Gastroesophageal sphincter (tissue), 4 donors: ENCODE results near the gene DCTN2. TPM values are rescaled to one million over a fixed set of nuclear protein-coding genes. Genes with fewer than 3 reads are reported as not detected.

Experiments
- ATAC-seq: fragments of 150-250 bp; one replicate; pipeline ENCODE4 v1.9.1; 2016; ENCODE audit warnings: mild to moderate bottlenecking, moderate library complexity
- H3K27ac ChIP-seq, 4 donors: fragments of 200-600 bp; sonication (generic) in 3 of 4; 1 replicate in 3 of 4; 2 replicates in 1 of 4; pipeline ENCODE4 v1.5.1; 2016 to 2019
- H3K27me3 ChIP-seq: fragments of 200-600 bp; sonication (generic); one replicate; pipeline ENCODE4 v1.5.1; 2019
- H3K36me3 ChIP-seq, 2 donors: fragments of 200-600 bp; sonication (generic); one replicate each; pipeline ENCODE4 v1.5.1; 2019; ENCODE audit warnings: control low read depth in 1 of 2
- H3K4me1 ChIP-seq, 3 donors: fragments of 200-600 bp; sonication (generic); 1 replicate in 2 of 3; 2 replicates in 1 of 3; pipeline ENCODE4 v1.5.1; 2016 to 2019; ENCODE audit warnings: control low read depth in 2 of 3
- H3K4me3 ChIP-seq, 2 donors: fragments of 200-600 bp; sonication (generic); one replicate each; pipeline ENCODE4 v1.5.1; 2019; ENCODE audit warnings: mild to moderate bottlenecking in 1 of 2, moderate library complexity in 1 of 2
- H3K9me3 ChIP-seq, 3 donors: fragments of 200-600 bp; sonication (generic); one replicate each; pipeline ENCODE4 v1.5.1; 2017 to 2019; ENCODE audit warnings: control low read depth in 2 of 3
- EP300 ChIP-seq: sonication (generic); formaldehyde crosslinking; IDR thresholded peaks from one replicate; pipeline ENCODE4 v1.6.1; 2017; ENCODE audit warnings: antibody characterized with exemption, mild to moderate bottlenecking
- POLR2A ChIP-seq, 2 donors: fragments of 450-650 bp; IDR thresholded peaks; one replicate each; pipeline ENCODE4 v1.6.1; 2017; ENCODE audit warnings: antibody characterized with exemption in 2 of 2, mild to moderate bottlenecking in 2 of 2, moderate library complexity in 1 of 2
- POLR2AphosphoS5 ChIP-seq: sonication (generic); formaldehyde crosslinking; IDR thresholded peaks from one replicate; pipeline ENCODE4 v1.6.1; 2017; ENCODE audit warnings: antibody characterized with exemption
- WGBS, 2 donors: methylation state at CpG; one replicate each; pipeline ENCODE4 v1.1.5; 2018; ENCODE audit warnings: low coverage in 1 of 2; 5-methylcytosine and 5-hydroxymethylcytosine counted together
- total RNA-seq, 4 donors: library from RNA; depleted of rRNA; stranded (reverse); fragments of >200 nt; gene quantifications; one replicate each; pipeline ENCODE4 v1.1.0, GENCODE V29; 2016
- TF ChIP-seq, protein P1 (sequence below), 4 experiments: fragments of 200-600 bp in 2 of 4; fragments of 450-650 bp in 2 of 4; sonication (generic) in 1 of 4; IDR thresholded peaks; one replicate each; pipeline ENCODE4 v1.5.1; 2017 to 2019; ENCODE audit warnings: antibody characterized with exemption in 4 of 4, mild to moderate bottlenecking in 2 of 4, moderate library complexity in 2 of 4

Gene DCTN2
- total RNA-seq, 4 donors from 2014 or later = 138 to 204 (median 182) TPM

DNA sequence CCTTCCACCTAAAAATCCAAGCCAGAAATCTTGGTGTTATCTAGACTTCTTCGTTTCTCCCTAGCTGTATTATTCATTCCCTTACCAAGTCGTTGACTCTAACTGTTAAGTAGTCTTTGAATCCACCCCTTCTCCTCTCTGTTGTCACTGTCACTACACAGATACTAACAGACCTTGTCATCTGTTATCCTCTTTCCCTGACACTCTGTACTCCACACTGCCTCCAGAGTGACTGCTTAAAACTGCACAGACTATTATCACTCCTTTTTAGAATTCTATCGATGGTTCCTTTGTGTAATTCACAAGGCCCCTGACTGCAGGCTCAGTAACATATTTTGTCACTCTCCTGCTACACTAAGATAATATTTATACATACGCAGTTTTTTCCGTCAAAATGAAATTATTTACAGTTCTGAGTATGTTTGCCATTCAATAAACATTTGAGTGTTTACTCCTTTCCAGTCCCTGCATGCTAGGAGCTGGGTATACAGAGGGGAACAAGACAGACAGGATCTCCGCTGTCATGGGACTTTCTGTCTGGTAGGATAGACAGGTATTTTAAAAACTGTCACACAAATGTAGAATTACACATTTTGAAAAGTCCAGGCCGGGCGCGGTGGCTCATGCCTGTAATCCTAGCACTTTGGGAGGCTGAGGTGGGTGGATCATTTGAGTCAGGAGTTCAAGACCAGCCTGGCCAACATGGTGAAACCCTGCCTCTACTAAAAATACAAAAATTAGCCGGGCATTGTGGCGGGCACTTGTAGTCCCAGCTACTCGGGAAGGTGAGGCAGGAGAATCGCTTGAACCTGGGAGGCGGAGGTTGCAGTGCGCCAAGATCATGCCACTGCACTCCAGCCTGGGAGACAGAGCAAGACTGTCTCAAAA, 55.4 kb downstream of the DCTN2 start:
- TF ChIP-seq, protein P1, sequence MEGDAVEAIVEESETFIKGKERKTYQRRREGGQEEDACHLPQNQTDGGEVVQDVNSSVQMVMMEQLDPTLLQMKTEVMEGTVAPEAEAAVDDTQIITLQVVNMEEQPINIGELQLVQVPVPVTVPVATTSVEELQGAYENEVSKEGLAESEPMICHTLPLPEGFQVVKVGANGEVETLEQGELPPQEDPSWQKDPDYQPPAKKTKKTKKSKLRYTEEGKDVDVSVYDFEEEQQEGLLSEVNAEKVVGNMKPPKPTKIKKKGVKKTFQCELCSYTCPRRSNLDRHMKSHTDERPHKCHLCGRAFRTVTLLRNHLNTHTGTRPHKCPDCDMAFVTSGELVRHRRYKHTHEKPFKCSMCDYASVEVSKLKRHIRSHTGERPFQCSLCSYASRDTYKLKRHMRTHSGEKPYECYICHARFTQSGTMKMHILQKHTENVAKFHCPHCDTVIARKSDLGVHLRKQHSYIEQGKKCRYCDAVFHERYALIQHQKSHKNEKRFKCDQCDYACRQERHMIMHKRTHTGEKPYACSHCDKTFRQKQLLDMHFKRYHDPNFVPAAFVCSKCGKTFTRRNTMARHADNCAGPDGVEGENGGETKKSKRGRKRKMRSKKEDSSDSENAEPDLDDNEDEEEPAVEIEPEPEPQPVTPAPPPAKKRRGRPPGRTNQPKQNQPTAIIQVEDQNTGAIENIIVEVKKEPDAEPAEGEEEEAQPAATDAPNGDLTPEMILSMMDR (IDR thresholded peaks at IDR 0.05) = no peak
- TF ChIP-seq POLR2AphosphoS5 = no peak
- TF ChIP-seq POLR2A (IDR thresholded peaks at IDR 0.05) = no peak
- no peak for TF ChIP-seq EP300
- Histone ChIP-seq H3K9me3 (no peaks in the 10 kb centered on the region), H3K27ac (no peak overlapping the region), H3K36me3 (peaks cover 0 to 64% of the 10 kb centered on the region in 2 donors), H3K4me3 (no peak overlapping the region), H3K27me3 (no peaks in the 10 kb centered on the region), H3K4me1 (peaks cover 4 to 21% (median 8%) of the 10 kb centered on the region in 3 donors)
- ATAC-seq = no peak
- WGBS, 2 donors = 80 to 90% methylated on average over 7 to 13 of the region's 15 CpGs

- peaks cover 4 to 21% (median 8%) of the 10 kb centered on the region in 3 donors for H3K4me1 ChIP-seq
- ATAC-seq = no peak
- H3K9me3 ChIP-seq = no peaks in the 10 kb centered on the region
- no peak overlapping the region for H3K27ac ChIP-seq
- TF ChIP-seq EP300 (no peak), POLR2AphosphoS5 (no peak), POLR2A (IDR thresholded peaks at IDR 0.05) (no peak)
- TF ChIP-seq, protein P1 (IDR thresholded peaks at IDR 0.05) = no peak
- H3K27me3 ChIP-seq = peaks cover under 1% of the 10 kb centered on the region
- H3K36me3 ChIP-seq = peaks cover 0 to 49% of the 10 kb centered on the region in 2 donors
- 95% methylated on average over 3 of the region's 4 CpGs; no CpG with 5 or more reads in 1 of the 2 donors for whole genome bisulfite sequencing, 2 donors
- no peak overlapping the region for H3K4me3 ChIP-seq
These were observed 56.9 kb downstream of the DCTN2 start for GRCh38 chr12:57490126-57490525.

DNA sequence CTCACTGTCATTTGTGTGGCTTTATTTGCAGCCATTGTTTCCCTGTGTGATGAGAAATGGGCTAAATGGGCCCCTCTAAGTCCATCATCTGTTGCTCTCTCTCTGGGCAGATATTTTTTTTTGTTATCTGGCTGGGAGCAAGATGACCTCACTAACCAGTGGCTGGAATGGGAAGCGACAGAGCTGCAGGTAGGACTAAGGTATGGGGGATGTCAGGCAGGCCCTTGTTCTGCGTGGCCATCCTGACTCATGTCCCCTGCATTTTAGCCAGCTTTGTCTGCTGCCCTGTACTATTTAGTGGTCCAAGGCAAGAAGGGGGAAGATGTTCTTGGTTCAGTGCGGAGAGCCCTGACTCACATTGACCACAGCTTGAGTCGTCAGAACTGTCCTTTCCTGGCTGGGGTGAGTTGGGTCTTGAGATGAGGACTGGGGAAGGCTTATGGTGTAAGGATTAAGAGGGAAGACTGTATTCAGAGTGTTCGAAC, 57.8 kb downstream of the DCTN2 start:
- peak overlapping the region in 1 of 4 donors; percentile 83 for H3K27ac ChIP-seq
- peaks cover 4% of the 10 kb centered on the region for H3K27me3 ChIP-seq
- peaks cover 0 to 45% of the 10 kb centered on the region in 2 donors for H3K36me3 ChIP-seq
- H3K9me3 ChIP-seq = no peaks in the 10 kb centered on the region
- WGBS, 2 donors = 75 to 80% methylated on average over 2 to 3 of the region's 5 CpGs
- H3K4me1 ChIP-seq = peaks cover 4 to 21% (median 8%) of the 10 kb centered on the region in 3 donors
- H3K4me3 ChIP-seq = peak overlapping the region in 1 of 2 donors; percentile 70
- ATAC-seq = no peak
- no peak for TF ChIP-seq POLR2A (IDR thresholded peaks at IDR 0.05)
- TF ChIP-seq, protein P1 (IDR thresholded peaks at IDR 0.05) = no peak

DNA sequence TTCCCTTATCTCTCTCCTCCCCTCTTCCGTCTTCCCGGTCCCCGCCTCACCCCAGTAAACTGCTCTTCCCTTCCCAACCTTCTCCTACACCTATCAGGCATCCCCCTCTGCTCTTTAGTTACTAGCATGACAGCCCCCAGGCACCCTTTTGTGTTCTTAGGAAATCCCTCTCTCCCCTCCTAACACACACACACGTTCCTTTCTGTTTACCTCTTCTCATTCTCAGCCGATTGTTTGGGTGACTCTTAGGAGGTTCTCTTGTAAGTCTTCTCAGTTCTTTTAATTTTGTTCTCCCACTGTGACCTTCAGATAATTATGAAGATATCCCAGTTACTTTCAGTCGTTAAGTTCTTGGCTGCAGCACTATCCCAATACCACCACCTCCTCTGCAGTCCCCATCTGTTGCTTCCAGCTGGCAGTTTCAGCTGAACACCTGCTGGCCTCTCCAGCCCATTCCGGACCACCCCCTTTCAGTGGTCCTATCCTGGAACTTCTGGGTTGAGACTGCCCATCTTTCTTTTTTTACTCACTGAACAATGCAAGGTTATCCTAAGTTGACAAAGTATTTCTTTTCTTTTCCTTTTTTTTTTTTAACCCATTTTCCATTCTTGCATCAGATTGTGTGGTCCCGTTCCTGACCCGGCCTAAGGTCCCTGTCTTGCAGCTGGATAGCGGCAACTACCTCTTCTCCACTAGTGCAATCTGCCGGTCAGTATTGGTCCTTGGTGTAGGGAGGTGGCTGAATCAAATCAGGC, 58.4 kb downstream of the DCTN2 start:
- TF ChIP-seq POLR2AphosphoS5 (no peak), EP300 (no peak), POLR2A (IDR thresholded peaks at IDR 0.05) (no peak)
- TF ChIP-seq, protein P1 (IDR thresholded peaks at IDR 0.05) = no peak
- H3K4me1 ChIP-seq = peaks cover 4 to 21% (median 8%) of the 10 kb centered on the region in 3 donors
- peaks cover 0 to 40% of the 10 kb centered on the region in 2 donors for H3K36me3 ChIP-seq
- WGBS, 2 donors = 22 to 30% methylated on average over 10 of the region's 11 CpGs
- H3K27ac ChIP-seq = peak overlapping the region; percentile 47 to 88 (median 84)
- peaks cover 4% of the 10 kb centered on the region for H3K27me3 ChIP-seq
- no peaks in the 10 kb centered on the region for H3K9me3 ChIP-seq
- ATAC-seq = no peak
- H3K4me3 ChIP-seq = peak overlapping the region; percentile 70 to 94
